ENCODE measurements around the gene UNCX.

DNA sequence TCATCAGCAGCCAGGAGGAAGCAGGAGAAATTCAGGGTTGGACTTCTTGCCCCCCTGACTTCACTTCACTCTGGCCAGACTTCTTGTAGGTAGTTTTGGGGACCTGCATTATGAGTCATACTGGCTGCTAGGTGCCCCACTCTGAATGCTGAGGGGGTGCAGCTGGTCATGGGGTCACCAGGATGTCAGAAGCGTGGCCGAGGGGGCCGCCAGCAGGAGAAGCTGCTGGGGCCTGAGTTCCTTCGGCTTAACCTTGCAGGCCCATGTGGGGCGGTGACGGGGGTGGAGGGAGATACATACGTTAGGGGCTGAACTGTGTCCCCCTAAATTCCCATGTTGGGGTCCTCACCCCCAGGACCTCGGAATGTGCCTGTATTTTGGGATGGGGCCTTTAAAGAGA, 18.2 kb downstream of the UNCX start:
- TF ChIP-seq EZH2 (IDR thresholded peaks at IDR 0.05), result no peak
- no peak for TF ChIP-seq REST (IDR thresholded peaks at IDR 0.05; ENCODE audit: low read depth)
- TF ChIP-seq SIN3A (IDR thresholded peaks at IDR 0.05; ENCODE audit: low read depth), result no peak
- TF ChIP-seq CEBPB (IDR thresholded peaks at IDR 0.05; ENCODE audit: low read depth), result no peak
- no peak for TF ChIP-seq POLR2A (IDR thresholded peaks at IDR 0.05; ENCODE audit: borderline replicate concordance, extremely low read depth, insufficient read depth, insufficient read length)
- TF ChIP-seq, protein P1, sequence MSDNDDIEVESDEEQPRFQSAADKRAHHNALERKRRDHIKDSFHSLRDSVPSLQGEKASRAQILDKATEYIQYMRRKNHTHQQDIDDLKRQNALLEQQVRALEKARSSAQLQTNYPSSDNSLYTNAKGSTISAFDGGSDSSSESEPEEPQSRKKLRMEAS (IDR thresholded peaks at IDR 0.05), result no peak
- TF ChIP-seq, protein P2, sequence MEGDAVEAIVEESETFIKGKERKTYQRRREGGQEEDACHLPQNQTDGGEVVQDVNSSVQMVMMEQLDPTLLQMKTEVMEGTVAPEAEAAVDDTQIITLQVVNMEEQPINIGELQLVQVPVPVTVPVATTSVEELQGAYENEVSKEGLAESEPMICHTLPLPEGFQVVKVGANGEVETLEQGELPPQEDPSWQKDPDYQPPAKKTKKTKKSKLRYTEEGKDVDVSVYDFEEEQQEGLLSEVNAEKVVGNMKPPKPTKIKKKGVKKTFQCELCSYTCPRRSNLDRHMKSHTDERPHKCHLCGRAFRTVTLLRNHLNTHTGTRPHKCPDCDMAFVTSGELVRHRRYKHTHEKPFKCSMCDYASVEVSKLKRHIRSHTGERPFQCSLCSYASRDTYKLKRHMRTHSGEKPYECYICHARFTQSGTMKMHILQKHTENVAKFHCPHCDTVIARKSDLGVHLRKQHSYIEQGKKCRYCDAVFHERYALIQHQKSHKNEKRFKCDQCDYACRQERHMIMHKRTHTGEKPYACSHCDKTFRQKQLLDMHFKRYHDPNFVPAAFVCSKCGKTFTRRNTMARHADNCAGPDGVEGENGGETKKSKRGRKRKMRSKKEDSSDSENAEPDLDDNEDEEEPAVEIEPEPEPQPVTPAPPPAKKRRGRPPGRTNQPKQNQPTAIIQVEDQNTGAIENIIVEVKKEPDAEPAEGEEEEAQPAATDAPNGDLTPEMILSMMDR (IDR thresholded peaks at IDR 0.05 in 2 of 3, conservative IDR thresholded peaks at IDR 0.05 in 1 of 3; ENCODE audit: borderline replicate concordance in 1 of 3, insufficient read depth in 1 of 3, low read depth in 2 of 3, low read length in 2 of 3), result no peak
- TF ChIP-seq ZNF274 (IDR thresholded peaks at IDR 0.05; ENCODE audit: low read depth, low read length), result no peak
- no peak for TF ChIP-seq TCF7L2 (IDR thresholded peaks at IDR 0.05; ENCODE audit: borderline replicate concordance, extremely low read depth, insufficient read depth, insufficient read length)

Data from HCT116 (cell line).